NCI-H2196 (cell line): ENCODE measurements around the gene CCDC134.

Source experiments
- DNase-seq: peaks from one replicate; lab custom pipeline; 2025; ENCODE audit not compliant: unreplicated experiment; lab: John Stamatoyannopoulos, UW

Gene CCDC134

DNA sequence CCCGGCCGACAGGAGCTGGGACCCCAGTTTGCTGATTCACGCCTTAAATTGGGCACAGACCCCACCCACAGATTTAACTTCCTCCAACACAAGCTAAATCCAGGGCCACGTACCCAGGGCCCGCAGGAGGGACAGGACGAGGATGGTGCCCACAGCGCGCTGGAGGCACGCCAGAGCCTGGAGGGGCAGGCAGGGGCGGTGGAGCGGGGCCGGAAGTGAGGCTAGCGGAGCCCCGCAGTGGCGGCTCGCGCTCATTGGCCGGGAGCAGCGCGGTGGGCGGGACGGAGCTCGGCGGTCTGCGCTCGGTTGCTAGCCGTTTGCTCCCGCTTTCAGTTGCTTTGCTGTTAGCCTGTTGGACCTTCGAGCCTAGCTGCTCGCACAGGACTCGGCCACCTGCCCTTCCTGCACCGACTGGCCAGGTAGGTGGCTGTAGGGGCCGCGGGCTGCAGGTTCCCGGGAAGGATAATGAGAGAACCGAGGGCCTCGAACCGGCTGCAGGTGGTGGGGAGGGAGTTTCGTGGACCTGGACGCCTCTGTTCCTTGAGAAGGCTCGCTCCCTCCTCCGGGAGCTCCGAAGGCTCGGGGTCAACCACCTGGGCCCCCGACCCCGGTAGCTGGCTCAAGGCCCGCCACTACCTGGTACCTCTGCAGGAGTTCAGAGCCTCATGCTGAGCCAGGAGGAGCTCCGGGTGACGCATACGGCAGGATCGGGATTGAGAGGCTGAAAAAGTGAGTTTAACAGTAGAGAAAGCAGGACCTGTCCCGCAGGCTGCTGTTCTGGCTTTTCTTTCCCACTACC, at the start of gene CCDC134:
CCDC134 (plus strand) TSS at position 332 of the 799 bp plus-strand sequence. CDS start 8,212 bp downstream, outside the sequence.
- DNase-seq, result peak; percentile 92

DNA sequence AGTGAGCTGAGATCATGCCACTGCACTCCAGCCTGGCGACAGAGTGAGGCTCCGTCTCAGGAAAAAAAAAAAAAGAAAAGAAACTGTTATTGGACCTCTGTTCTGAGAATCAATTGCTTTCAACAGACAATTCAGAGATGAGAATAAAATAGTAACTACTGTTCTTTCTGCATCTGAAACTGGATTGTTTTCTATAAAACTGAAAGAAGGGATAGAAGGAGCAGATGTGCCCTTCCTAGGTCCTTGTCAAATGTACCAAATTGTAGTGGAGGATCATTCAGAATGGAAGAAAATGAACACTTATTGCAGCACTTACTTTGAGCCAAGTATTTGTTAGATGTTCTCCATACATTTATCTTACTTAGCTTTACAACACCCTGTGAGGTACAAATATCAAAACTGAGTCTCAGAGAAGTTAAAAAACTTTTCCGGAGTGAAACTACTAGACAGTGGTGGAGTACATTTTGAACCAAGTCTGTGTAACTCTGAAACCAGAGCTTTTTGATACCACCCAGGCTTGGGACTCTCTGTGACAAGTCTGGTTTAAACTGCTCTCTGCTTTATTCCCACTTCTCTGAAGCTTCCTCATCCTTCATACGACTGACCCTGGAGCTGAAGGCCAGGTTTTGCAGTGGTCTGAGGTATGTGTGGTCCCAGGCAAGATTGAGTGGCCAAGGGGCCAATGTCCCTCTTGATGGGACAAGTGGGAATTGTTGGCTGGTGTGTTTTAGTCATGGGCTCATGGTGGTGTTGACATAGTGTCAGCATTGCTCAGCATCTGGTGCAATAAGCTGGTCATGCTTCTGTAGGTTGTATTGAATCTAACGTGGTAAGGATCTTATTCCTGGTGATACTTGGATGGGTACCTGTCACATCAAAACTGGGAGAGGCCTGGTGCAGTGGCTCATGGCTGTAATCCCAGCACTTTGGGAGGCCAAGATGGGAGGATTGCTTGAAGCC, 48.2 kb upstream of the CCDC134 start:
- DNase-seq, result no peak

DNA sequence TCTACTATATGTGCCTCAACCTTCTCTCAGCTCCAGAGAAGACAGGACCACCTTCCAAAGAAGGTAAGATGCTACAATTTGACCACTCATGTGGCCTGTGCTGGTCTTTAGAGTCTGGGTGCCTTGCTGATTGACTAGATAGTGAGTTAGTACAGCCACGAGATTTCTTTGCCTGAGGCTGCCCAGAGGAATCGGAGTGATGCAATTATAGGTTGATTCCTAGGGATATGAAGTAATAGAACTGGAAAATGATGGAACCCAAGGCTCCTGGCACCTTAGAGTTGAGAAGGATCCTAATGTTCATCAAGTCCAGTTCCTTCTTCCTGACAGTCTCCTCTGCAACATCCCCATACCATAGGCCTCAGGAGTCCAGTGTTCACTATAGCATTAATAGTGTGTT, 46.5 kb upstream of the CCDC134 start:
- no peak for DNase-seq

DNA sequence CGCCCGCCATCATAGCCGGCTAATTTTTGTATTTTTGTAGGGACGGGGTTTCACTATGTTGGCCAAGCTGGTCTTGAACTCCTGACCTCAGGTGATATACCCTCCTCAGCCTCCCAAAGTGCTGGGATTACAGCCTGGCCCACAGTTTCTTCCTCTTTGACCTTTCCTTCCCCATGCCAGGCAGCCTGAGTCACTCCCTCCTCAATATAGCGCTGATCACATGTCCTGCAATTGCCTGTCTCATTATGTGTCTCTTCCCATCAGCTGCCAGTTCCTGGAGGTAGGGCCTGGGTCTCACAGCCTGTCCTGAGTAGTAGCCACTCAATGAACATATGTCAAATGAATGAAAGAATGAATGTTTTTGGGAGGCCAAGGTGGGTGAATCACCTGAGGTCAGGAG, 43.0 kb upstream of the CCDC134 start:
- no peak for DNase-seq

DNA sequence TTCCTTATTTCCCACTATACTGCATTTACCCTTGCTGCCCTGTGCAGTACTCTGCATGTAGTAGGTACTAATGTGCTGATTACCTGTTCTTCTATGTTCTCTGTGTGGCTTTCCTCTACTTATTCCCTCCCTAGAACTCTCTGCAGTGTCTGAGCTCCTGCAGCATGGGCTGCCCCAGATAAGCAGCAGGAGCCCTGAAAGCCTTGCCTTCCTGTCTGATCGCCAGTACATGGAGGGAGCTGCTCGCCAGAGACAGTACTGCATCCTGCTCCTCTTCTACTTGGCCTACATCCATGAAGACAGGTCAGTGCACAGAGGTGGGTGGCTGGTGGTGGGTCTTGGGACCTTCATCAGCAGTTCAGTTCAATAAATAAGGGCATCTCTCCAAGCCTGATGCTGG, 42.2 kb upstream of the CCDC134 start:
- DNase-seq, result no peak

DNA sequence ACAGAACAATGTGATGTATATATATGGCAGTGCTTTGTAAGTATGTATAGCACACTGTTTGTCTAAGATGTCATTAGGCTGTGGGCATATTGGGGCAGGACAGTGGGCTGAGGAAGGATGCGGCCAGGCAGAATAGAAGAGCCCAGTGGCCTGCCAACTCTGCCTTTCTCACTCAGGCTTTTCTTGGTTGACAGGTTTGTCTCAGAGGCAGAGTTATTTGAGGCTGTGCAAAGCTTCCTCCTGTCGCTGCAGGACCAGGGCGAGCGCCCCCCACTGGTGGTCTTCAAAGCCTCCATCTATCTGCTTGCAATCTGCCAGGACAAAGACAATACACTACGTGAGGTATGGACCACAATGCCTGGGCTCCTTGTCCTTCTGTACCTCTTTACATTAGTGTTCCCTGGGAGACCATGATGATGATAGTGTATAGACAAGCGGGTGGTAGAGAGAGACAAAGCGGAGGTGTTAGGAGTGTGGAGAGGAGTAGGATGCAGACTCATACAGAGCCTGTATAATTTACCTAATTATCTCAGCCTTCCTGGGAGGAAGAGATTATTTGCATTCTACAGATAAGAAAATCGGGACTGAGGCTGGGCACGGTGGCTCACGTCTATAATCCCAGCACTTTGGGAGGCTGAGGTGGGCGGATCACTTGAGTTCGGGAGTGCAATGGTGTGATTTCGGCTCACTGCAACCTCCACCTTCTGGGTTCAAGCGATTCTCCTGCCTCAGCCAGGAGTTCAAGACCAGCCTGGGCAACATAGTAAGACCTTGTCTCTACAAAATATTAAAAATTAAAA, 37.3 kb upstream of the CCDC134 start:
- DNase-seq, result no peak

DNA sequence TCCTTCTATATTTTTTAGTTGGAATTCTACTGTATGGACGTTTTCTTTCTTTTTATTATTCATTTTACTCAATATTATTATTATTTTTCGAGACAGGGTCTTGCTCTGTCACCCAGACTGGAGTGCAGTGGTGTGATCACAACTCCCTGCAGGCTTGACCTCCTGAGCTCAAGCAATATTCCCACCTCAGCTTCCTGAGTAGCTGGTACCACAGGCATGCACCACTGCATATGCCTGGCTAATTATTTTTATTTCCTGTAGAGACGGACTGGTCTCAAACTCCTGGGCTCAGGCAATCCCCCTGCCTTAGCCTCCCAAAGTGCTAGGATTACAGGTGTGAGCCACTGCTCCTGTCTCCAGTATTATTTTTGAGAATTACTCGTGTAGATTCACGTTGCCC, 34.0 kb upstream of the CCDC134 start:
- DNase-seq, result no peak

DNA sequence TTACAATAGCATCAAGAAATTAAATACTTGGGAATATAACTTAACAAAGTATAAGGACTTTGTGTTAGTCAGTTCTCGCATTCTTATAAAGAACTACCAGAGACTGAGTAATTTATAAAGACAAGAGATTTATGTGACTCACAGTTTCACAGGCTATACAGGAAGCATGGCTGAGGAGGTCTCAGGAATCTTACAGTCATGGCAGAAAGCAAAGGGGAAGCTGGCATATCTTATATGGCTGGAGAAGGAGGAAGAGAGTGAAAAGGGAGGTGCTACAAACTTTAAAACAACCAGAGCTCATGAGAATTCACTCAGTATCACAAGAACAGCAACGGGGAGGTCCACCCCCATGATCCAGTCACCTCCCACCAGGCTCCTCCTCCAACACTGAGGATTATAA, 32.0 kb upstream of the CCDC134 start:
- DNase-seq, result no peak

DNA sequence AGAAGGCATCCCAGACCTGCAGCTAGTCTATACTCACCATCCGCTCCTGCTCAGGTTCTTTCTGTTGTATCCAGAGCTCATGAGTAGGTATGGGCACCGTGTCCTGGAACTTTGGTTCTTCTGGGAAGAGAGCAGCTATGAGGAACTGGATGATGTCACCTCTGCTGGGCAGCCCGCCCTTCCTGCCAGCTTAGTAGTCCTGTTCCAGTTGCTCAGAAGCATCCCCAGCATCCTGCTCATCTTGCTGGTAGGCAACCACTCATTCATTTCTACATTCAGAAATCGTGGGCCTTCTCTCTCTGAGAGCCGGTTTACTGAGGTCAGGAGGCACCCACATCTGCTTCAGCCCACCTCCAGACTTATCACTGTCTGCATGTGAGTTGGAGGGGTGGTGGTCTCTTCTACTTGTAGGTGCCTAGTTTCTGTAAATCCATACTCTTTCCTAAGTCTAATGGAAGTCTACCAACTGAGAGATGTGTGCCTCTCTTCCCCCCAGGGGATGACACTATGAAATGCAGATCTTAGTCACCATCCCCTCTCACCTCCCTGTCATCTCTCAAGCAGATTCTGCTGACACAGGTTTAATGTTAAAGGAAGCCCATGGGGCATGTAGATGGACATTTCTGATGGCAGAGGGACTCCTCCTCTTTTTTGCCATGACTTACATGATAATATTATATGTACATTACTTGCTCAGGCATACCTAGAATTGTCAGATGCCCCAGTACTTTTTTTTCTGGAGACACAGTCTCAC, 29.6 kb upstream of the CCDC134 start:
- no peak for DNase-seq

DNA sequence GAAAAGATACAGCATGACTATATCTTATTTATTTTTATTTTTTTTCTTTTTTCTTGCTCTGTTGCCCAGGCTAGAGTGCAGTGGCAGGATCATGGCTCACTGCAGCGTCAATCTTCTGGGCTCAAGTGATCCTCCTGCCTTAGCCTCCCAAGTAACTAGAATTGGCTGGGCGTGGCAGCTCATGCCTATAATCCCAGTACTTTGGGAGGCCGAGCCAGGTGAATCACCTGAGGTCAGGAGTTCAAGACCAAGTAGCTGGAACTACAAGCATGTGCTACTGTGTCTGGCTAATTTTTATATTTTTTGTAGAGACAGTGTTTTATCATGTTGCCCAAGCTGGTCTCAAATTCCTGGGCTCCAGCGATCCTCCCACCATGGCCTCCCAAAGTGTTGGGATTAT, 28.3 kb upstream of the CCDC134 start:
- DNase-seq, result no peak

DNA sequence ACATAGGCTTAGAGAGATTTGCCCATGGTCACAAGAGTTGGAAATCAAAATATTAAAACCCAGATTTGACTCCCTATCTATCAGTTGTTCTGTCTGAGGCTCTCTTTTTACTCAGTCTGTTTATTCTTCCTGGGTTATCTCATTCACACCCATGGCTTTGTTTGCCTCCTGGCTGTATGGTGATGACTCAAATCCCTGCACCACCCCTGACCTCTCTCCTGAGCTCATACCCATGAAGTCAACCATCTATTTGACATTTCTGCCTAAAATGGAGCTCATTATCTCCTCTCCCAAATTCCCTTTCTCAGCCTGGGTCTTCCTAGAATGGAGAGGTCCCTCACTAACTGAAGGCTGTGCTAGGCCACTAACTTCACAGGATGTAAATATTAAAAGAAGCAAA, 27.8 kb upstream of the CCDC134 start:
- no peak for DNase-seq

DNA sequence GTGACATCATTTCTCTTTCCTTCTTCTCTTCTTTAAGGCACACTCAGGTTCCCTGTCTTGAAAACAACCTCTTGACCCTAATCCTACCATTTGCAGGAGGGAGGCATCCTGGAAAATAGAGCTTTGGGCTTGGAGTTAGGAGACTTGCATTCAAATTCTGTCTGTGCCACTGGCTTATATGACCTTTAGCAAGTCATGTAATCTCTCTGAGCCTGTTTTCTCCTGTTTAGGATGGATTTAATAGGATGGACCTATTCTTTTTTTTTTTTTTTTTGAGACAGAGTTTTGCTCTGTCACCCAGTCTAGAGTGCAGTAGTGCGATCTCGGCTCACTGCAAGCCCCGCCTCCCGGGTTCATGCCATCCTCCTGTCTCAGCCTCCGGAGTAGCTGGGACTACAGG, 25.1 kb upstream of the CCDC134 start:
- no peak for DNase-seq

DNA sequence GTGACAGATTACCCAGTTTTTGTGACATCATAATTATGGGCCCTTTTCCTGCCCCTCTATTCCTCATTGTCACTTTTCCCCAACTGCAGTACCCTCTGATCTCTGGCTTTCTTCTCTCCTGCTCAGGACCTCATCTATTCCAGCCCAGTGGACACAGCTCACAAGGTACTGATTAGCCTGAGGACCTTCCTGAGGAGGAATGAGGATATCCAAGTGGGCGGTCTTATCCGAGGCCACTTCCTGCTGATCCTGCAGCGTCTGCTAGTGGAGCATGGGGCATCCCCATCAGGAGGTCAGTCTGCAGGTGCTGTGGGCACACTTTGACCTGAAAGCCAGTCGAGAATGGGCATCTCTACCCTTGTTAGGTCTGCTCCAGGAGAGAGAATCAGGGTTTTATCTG, 24.5 kb upstream of the CCDC134 start:
- no peak for DNase-seq

DNA sequence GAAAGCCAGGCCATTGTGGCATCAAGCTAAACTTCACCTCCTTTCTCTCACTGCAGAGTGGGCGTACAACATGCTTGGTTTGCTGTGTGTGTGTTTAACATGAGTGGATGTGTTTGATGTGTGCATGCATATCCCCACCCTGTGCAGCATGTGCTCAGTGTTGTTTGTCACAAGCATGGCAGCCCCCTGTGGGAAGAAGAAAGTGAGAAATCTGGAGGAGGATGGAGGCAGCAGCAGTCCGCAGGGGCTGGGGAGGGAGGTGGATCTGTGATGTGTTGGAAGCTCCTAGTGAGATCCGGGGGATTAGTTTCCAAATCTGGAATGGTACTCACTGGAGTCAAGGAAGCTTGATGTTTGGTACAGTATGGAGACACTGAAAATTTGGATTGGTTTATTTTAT, 24.1 kb upstream of the CCDC134 start:
- DNase-seq, result no peak

DNA sequence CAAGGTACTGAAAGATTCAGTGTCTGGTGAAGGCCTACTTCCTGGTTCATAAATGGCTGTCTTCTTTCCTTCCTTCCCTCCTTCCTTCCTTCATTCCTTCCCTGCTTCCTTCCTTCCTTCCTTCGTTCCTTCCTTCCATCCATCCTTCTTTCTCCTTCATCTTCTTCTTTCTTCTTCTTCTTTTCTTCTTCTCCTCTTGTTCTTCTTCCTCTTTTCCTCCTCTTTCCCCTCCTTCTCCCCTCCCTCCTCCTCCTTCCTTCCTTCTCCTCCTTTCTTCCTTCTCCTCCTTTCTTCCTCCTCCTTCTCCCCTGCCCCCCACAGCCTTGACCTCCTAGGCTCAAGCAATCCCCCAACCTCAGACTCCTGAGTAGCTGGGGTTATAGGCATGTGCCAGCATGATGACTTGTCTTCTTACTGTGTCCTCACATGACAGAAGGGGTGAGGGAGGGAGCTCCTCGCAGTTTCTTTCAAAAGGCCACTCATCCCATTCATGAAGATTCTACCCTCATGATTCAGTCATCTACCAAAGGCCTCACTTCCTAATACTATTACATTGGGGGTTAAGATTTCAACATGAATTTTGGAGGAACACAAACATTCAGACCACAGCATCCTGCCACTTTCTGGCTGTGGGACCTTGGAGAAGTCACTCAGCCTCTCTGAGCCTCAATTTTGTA, 22.6 kb upstream of the CCDC134 start:
- no peak for DNase-seq

DNA sequence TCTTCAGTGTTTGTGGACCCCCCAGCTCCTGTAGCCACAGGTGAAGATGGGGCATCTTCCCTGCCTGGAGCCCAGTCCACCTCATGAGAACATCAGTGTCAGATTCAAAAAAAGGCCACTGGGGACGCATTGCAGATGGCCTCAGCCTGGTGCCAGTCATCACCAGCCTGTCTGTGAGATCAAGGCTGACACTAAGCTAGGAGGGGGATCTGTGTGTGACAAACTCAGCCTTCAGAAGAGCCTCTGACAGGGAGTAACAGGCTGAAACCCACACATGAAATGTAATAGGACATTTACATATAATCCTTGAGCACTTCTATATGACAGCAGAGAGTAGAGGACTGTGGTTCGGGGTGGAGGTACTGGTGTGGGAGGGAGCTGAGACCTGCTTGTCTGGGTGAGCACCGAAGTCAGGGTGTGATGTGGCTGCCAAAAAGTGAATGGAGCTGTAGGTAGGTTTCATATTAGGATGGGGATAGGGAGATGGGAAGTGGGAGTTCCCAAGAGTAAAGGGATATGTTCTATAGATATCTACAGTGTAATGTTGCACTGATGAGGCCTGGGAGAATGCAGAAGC, 20.5 kb upstream of the CCDC134 start:
- DNase-seq, result no peak

DNA sequence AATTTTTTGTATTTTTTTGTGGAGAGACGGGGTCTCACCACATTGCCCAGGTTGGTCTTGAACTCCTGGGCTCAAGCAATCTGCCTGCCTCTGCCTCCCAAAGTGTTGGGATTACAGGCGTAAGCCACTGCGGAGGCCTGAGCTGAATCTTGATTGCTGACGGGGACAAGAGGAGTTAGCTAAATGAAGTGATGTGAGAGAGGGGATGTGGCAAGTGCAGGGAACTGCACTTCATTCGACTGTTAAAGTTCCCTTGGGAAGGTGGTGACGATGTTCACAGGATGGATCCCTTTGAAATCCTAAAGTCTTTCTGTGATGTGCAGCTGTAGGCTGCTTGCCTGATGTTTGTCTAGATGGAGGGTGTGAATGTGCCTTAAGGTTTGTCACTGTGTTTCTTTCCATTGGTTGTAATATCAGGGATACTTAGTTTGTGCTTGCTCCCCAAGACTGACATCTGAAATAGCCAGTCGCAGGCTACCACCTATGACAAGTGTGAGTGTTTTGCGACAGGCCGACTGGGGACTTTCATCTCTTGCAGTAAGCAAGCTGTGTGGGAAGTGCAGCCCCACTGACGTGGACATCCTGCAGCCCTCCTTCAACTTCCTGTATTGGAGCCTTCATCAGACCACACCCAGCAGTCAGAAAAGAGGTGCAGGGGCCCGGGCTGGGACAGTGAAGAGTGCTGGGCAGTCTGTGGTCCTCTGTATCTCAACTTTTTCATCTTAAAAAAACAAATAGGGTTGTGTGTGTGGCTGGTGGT, 19.6 kb upstream of the CCDC134 start:
- no peak for DNase-seq

DNA sequence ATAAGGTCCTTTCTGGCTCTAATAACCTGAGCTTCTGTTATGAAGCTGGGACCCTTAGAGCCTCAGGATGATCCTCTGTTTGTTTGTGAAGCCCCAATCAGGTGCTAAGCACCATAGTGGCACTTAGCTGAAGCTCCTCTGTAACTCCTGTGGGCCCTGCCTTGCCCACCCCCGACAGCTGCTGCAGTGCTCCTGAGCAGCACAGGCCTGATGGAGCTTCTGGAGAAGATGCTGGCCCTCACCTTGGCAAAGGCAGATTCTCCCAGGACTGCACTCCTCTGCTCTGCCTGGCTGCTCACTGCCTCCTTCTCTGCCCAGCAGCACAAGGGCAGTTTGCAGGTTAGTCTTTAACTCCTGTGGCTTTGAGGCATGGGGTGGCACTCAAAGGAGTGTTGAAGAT, 19.0 kb upstream of the CCDC134 start:
- DNase-seq, result no peak

DNA sequence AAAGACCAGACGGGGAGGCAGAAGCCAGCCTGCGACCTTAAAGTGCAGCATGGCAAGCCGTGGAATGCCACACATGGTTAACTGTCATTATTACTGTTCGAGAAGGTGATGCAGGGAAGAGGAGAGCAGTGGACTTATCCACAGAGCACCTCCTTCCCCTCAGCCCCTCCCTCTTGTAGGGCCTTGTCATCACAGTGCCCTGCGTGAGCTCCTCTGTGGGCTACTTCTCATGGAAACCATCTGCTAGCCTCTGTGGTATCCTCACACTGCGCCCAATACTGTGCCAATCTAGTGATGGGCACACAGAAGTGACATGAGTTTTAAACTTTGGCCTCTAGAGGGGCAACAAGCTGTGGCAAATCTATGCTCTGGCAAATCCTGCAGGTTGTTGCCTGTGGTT, 18.2 kb upstream of the CCDC134 start:
- DNase-seq, result no peak
